GM19452 (cell line): ENCODE measurements around the gene EP400.

ENCODE experiments used
- ATAC-seq: cut with Tn5 transposase; IDR thresholded peaks from one replicate; pipeline ENCODE4 v1.9.1; 2021; ENCODE audit not compliant: unreplicated experiment

The EP400 gene

DNA sequence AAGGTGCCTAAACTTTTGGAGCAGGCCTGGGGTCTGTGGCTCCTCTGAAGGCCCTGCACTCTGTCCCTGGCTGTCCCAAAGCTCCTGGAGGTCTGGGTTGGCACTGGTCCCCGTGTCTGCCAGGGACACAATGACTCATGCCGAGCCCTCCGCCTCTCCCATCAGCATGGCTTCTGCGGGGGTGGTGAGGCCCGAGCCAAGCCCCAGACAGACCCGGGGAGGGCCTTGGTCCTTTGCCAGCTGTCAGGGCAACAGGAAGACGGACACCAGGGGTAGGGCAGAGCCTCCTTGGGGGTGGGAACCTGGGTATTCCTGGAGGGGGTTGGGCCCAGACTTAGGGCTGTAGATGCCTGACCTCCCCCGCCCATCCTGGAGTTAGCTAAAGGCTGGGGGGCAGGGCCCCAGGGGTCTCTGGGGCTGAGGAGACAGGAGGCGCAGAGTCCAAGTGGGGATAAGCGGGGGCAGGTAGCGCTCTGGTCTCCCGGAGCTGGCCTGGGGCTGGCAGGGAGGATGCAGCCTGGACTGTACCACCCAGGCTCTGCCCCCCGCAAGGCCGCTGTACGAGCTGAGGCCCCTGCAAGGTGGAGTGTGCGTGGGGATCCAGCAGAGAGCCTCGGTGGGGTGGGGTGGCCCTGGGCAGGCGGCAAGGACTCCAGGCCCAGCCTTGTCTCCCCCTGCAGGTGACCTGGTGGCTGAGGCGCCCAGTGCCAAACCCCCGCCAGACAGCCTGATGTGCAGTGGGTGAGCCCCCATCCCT, 37.0 kb upstream of the EP400 start:
- no peak for ATAC-seq

DNA sequence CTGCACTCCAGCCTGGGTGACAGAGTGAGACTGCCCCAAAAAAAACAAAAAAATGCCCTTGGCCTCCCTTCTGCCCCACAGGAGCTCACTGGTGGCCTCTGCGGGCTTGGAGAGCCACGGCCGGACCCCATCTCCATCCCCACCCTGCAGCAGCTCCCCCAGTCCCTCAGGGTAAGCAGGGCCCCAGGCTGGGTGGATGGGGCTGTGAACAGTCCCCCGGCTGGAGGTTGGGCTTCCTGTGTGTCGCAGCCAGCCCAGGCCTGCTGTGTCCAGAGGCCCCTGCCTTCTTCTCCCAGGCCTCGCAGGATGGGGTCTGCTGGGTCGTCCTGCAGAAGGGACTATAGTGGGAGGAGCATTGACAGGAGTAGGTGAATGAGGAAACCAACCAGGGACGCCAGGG, 36.1 kb upstream of the EP400 start:
- ATAC-seq, result no peak

GRCh38 chr12:131914179-131914702, 35.5 kb upstream of the EP400 start:
- ATAC-seq, result no peak

GRCh38 chr12:131915000-131915689, 34.6 kb upstream of the EP400 start:
- ATAC-seq, result no peak

DNA sequence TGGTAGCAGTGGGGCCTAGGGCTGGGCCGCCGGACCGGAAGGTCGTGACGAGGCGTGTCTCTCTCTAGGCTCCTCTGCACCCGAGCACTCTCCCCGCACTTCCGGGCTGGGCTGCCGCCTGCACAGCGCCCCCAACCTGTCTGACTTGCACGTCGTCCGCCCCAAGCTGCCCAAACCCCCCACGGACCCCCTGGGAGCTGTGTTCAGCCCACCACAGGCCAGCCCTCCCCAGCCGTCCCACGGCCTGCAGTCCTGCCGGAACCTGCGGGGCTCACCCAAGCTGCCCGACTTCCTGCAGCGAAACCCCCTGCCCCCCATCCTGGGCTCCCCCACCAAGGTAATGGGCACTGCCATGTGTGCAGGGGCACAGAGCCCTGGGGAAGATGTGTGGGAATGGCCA, 33.9 kb upstream of the EP400 start:
- ATAC-seq, result no peak

- ATAC-seq, result no peak
Measured at GRCh38 chr12:131916306-131917138, 33.2 kb upstream of the EP400 start.

GRCh38 chr12:131917139-131917710, 32.5 kb upstream of the EP400 start:
- ATAC-seq, result no peak

DNA sequence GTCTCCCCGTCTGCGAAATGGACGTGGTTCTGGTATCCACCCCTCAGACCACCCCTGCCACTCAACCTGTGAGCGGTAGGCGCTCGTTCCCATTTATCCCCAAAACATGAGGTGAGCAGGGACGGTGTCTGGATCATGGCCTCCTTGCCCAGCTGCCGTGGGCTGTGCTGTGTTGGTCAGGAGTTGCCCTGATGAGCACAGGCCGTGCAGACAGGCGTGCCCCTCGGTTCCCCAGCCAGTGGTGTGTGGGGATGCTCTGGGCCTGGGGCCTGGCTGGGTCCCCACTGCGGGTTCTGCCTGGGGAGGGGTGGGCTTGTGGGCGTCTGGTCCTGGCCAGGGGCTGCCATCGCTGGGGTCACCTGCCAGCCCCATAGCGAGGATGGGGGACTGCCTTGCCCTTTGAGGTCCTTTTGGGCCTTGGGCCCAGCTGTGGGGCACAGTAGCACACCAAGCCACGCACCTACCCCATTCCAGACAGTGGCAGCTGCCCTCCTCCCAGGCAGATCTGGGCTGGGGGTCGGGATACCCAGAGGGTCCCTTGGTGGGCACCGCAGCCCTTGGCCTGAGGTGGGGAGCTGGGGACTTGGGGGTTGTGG, 31.9 kb upstream of the EP400 start:
- no peak for ATAC-seq

DNA sequence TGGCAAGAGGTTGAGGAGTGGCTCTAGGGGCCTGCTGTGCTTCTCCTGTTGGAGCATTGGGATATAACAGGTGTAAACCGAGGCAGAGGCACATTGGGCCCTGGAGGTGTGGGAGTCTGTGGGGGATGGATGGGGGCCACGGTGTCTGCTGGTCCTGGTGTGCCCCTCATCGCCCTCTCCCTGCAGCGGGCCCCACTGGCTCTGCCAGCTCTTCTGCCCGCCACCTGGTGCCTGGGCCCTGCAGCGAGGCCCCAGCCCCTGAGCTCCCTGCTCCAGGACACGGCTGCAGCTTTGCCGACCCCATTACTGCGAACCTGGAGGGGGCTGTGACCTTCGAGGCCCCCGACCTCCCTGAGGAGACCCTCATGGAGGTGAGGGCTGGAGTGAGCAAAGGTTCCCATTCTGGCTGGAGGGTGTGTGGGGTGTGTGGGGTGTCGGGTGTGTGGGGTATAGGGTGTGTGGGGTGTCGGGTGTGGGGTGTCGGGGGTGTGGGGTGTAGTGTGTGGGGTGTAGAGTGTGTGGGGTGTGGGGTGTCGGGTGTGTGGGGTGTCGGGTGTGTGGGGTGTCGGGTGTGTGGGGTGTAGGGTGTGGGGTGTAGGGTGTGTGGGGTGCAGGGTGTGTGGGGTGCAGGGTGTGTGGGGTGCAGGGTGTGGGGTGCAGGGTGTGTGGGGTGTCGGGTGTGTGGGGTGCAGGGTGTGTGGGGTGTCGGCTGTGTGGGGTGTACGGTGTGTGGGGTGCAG, 31.3 kb upstream of the EP400 start:
- ATAC-seq, result no peak

GRCh38 chr12:131919051-131919347, 30.7 kb upstream of the EP400 start:
- ATAC-seq, result no peak

DNA sequence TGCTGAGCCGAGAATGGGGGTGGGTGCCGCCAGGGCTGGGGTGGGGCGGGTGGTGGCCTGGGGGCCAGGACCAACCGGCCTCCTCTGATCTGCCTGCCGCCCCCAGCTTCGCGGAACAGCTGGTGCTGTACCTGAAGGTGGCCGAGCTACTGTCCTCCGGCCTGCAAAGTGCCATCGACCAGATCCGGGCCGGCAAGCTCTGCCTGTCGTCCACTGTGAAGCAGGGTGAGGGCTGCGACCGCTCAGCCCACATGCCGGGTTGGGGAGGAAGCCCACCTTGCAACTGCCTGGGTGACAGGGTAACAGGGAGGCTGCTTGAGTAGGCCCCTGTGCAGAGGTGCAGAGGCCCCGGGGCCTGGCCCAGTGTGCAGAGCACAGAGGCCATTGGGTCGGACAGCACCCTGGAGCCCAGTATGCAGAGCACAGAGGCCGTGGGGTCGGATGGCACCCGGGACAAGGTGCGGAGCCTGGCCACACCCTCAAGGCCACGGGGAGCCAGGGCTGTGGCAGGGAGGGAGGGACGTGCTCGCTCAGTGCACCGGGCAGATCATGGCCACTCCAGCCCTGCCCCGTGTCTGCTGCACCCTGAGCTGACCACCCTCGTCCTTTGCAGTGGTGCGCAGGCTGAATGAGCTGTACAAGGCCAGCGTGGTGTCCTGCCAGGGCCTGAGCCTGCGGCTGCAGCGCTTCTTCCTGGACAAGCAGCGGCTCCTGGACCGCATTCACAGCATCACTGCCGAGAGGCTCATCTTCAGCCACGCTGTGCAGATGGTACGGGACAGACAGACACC, 30.2 kb upstream of the EP400 start:
- no peak for ATAC-seq

DNA sequence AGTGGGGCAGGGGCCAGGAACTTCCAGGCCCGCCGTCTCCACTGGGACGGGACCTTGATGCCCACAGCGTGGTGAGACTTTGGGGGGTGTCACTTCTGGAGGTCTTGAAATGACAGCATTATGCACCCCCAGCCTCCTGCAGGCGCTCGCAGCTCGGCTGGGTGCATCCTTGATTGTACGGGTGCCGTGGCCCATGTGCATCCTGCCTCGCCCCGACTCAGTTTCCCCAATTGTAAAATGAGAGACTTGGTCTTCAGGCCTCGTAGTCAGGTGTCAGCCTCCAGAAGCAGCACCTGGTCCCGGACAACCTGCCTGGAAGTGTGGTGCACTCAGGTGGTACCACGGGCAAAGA, 29.6 kb upstream of the EP400 start:
- no peak for ATAC-seq

GRCh38 chr12:131920902-131921840, 28.6 kb upstream of the EP400 start:
- ATAC-seq, result no peak

DNA sequence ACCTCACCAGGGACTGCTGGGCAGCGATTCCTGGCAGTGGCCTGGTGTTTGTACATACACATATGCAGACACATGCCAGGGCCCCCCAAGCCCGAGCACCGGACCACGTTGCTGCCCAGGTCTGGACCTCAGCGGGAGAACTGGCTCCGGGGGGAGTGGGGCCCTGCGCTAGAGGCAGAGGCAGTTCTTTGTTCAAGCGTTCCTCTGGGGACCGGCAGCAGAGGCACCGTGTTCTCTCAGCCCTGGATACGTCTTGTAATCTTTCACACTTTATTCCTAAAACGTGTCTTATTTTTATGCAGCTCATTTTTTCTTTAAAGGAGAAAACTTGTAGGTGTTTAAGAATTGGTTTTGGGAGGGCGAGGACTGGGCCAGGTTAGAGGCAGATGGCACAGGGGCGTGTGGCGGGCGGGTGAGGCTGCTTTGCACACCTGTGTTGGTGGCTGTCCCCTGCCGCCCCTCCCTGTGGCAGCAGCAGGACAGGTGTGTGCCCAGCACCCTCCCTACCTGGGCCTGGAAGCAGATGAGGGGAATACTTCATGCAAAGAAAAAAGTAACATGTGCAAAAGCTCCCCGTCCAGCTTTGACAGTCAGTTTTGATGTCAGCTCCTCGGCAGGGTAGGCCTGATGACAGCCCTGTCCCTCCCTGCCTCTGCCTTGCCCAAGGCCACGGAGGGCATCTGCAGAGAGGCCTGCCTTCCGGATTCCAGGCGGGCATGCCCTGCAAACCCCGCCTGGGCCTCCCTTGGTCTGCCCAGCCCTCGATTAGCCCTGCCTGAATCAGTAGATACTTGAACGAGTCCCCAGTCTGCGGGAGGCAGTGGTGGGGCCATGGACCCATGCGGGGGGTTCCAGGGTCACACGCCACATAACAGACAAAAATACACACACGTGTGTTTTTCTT, 27.6 kb upstream of the EP400 start:
- no peak for ATAC-seq

DNA sequence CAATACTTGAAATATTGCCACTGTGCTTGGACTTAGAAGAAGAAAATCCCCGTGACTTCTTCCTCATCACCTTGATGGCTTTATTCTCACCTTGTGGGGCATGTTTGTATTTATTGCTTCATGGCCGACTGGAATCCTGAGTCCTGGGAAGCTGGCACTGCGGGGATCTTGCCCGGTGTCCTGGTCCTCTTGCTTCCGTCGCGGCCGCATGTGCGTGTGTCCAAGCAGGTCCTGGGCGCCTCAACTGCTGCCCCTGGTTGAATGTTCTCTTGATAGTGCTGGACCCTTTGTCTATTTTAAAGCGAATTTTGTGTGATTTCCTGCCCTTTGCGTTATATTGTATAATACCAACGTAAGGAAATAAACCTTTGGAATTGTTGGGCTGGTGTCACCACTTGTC, 27.0 kb upstream of the EP400 start:
- ATAC-seq, result no peak

DNA sequence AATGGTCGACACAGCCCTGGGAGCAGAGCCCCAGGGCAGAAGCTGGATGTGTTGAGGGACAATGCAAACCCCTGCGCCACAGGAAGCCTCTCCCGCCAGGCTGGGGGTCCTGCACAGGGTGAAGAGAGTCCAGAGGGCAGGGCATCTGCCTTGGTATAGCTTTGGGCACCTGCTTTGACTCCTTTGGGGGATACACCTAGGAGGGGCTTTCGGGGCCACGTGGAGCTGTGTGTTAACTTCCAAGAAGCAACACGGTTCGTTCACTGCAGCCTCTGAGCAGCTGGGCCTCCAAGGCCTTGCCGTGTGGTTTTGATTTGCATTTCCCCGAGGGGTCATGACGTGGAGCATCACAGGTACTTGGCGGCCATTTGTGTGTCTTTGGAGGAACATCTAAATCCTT, 26.5 kb upstream of the EP400 start:
- ATAC-seq, result peak; percentile 87
